HG02623 (cell line): ENCODE measurements around the gene PTH1R.
A peak's percentile ranks its signal among the peaks of the same experiment; 100 is the strongest.
"Not testable (repeated sequence)": the region's sequence is repeated elsewhere in the genome, so short reads cannot be mapped to it uniquely, and the experiment has no call there.

Experiments
- ATAC-seq: cut with Tn5 transposase; IDR thresholded peaks from one replicate; pipeline ENCODE4 v1.9.1; 2021; ENCODE audit warnings: moderate library complexity; ENCODE audit not compliant: unreplicated experiment

Gene PTH1R

GRCh38 chr3:46909535-46910161 lies 32.1 kb downstream of the PTH1R start:
- ATAC-seq, result peak; percentile 61

- no peak for ATAC-seq
These were observed 32.7 kb downstream of the PTH1R start for GRCh38 chr3:46910166-46910760.

- not testable (repeated sequence) for ATAC-seq
These were observed 33.4 kb downstream of the PTH1R start for GRCh38 chr3:46910914-46911313.

GRCh38 chr3:46912986-46913385 lies 35.5 kb downstream of the PTH1R start:
- no peak for ATAC-seq

GRCh38 chr3:46913644-46914043 lies 36.1 kb downstream of the PTH1R start:
- ATAC-seq, result no peak

- ATAC-seq, result no peak
These were observed 37.3 kb downstream of the PTH1R start for GRCh38 chr3:46914849-46915248.

GRCh38 chr3:46915297-46915822 lies 37.8 kb downstream of the PTH1R start:
- no peak for ATAC-seq

- no peak for ATAC-seq
These were observed 38.8 kb downstream of the PTH1R start for GRCh38 chr3:46916278-46916677.

GRCh38 chr3:46916799-46917198 lies 39.3 kb downstream of the PTH1R start:
- no peak for ATAC-seq

GRCh38 chr3:46917257-46917656 lies 39.7 kb downstream of the PTH1R start:
- no peak for ATAC-seq

GRCh38 chr3:46918202-46918601 lies 40.7 kb downstream of the PTH1R start:
- ATAC-seq, result no peak

- no peak for ATAC-seq
These were observed 41.1 kb downstream of the PTH1R start for GRCh38 chr3:46918634-46919033.

GRCh38 chr3:46921041-46921440 lies 43.5 kb downstream of the PTH1R start:
- ATAC-seq, result no peak

GRCh38 chr3:46921871-46922271 lies 44.4 kb downstream of the PTH1R start:
- ATAC-seq, result no peak

GRCh38 chr3:46922426-46922825 lies 44.9 kb downstream of the PTH1R start:
- no peak for ATAC-seq

- ATAC-seq, result no peak
These were observed 45.5 kb downstream of the PTH1R start for GRCh38 chr3:46922871-46923558.

- ATAC-seq, result no peak
These were observed 46.2 kb downstream of the PTH1R start for GRCh38 chr3:46923559-46924350.

GRCh38 chr3:46924921-46925584 lies 47.5 kb downstream of the PTH1R start:
- ATAC-seq, result no peak

GRCh38 chr3:46925585-46925934 lies 48.0 kb downstream of the PTH1R start:
- ATAC-seq, result no peak

- no peak for ATAC-seq
These were observed 48.5 kb downstream of the PTH1R start for GRCh38 chr3:46926039-46926438.

- no peak for ATAC-seq
These were observed 48.9 kb downstream of the PTH1R start for GRCh38 chr3:46926447-46926846.
